ENCODE results near the gene PHETA1.

The PHETA1 gene

GRCh38 chr12:111368291-111368787 is 556 bp downstream of the PHETA1 start:
- DNase-seq, result no peak

- DNase-seq, result no peak
Observed at GRCh38 chr12:111367661-111368221, 1.2 kb downstream of the PHETA1 start.

- DNase-seq, result no peak
Observed at GRCh38 chr12:111366583-111366982, 2.3 kb downstream of the PHETA1 start.

- DNase-seq, result no peak
Observed at GRCh38 chr12:111366075-111366474, 2.8 kb downstream of the PHETA1 start.

GRCh38 chr12:111363578-111363977 is 5.3 kb downstream of the PHETA1 start:
- DNase-seq, result no peak

- DNase-seq, result no peak
Observed at GRCh38 chr12:111362687-111363475, 6.0 kb downstream of the PHETA1 start.

GRCh38 chr12:111361717-111362576 is 6.9 kb downstream of the PHETA1 start:
- no peak for DNase-seq

GRCh38 chr12:111361073-111361716 is 7.7 kb downstream of the PHETA1 start:
- no peak for DNase-seq

- no peak for DNase-seq
Observed at GRCh38 chr12:111360325-111360930, 8.5 kb downstream of the PHETA1 start.

- DNase-seq, result no peak
Observed at GRCh38 chr12:111359914-111360276, 9.0 kb downstream of the PHETA1 start.

GRCh38 chr12:111359231-111359913 is 9.5 kb downstream of the PHETA1 start:
- DNase-seq, result peak in 1 of 2 experiments; percentile 12

- no peak for DNase-seq
Observed at GRCh38 chr12:111355201-111355925, 13.5 kb downstream of the PHETA1 start.

GRCh38 chr12:111354511-111354910 is 14.4 kb downstream of the PHETA1 start:
- no peak for DNase-seq

- no peak for DNase-seq
Observed at GRCh38 chr12:111353603-111354295, 15.1 kb downstream of the PHETA1 start.

GRCh38 chr12:111353026-111353425 is 15.9 kb downstream of the PHETA1 start:
- no peak for DNase-seq

- DNase-seq, result no peak
Observed at GRCh38 chr12:111352296-111352993, 16.4 kb downstream of the PHETA1 start.

- DNase-seq, result no peak
Observed at GRCh38 chr12:111351026-111351425, 17.9 kb downstream of the PHETA1 start.

GRCh38 chr12:111349748-111350520 is 19.0 kb downstream of the PHETA1 start:
- no peak for DNase-seq

GRCh38 chr12:111349101-111349747 is 19.7 kb downstream of the PHETA1 start:
- no peak for DNase-seq
